HG02852 (cell line): Measurements from ENCODE around the gene COL3A1.

Experiments
- ATAC-seq: cut with Tn5 transposase; IDR thresholded peaks from one replicate; pipeline ENCODE4 v1.9.1; 2021; ENCODE audit warnings: mild to moderate bottlenecking, moderate library complexity; ENCODE audit not compliant: unreplicated experiment

The COL3A1 gene

GRCh38 chr2:188974164-188974563, at the start of gene COL3A1:
TSS of gene COL3A1 (plus strand) at chr2:188974373. CDS start at chr2:188974490, 117 bp downstream.
- no peak for ATAC-seq

DNA sequence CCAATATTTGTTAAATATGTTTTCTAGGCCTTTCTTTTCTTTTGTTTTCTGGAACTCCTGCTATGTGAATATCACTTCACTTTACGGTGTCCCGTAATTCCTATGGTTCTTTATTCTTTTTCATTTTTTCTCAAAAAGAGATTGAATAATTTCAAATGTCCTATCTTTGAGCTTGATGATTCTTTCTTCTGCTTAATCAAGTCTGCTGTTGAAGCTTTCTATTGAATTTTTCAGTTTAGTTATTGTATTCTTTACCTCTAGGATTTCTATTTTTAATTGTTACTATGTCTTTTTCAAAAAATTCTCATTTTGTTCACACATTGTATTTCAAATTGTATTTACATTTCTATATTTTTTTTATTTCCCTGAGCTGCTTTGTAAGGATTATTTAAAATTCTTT, 45.5 kb upstream of the COL3A1 start:
- no peak for ATAC-seq

- no peak for ATAC-seq
These were observed 42.8 kb upstream of the COL3A1 start for GRCh38 chr2:188931361-188931760.

DNA sequence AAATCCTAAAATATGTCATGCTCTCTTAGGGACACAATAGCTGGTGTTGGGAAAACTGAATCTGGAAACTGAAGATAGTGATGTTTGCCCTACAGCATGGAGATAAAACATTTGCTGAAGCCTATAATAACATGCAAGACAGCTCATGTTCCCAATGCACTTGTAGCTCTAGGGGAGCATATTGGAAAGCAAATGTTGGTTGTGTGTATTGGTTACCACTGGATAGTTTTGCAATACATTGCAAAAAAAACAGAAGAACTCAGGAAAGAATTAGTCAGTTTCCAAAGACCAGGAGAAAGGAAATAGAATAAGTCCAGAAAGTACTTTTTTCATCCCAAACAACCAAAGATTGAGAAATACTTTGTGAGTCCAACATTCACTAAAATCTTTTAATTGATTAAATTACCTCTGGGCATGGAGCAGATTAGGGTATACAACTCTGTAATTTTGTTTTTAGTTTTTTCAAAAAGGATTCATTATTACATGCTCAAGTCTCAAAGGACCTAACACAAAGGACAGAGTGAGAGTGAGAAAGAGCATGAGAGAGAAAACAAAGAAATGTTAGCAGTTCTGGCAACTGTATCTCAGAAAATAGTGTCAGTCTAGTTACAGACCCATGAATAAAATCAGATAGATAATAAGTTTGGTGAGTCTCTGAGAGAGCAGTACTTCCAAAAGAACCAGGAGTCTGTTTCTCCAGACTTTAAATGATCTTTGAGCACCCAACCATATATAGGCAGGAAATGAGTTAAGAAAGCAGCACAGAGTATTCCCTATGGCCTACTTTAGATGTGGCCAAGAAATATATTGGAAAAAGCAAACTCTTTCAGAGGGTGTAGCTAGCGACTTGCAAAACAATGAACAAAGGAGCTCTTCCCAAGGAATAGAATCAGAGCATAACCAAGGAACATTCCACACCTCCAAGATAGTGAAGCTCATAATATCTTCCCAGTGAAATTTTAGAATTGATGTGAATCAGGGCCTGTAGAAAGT, 36.6 kb upstream of the COL3A1 start:
- ATAC-seq, result no peak

GRCh38 chr2:188940171-188940570, 34.0 kb upstream of the COL3A1 start:
- no peak for ATAC-seq

GRCh38 chr2:188944442-188944841, 29.7 kb upstream of the COL3A1 start:
- no peak for ATAC-seq

GRCh38 chr2:188949046-188949818, 24.9 kb upstream of the COL3A1 start:
- ATAC-seq, result no peak

GRCh38 chr2:188952901-188953300, 21.3 kb upstream of the COL3A1 start:
- no peak for ATAC-seq

GRCh38 chr2:188956290-188956689, 17.9 kb upstream of the COL3A1 start:
- ATAC-seq, result no peak

DNA sequence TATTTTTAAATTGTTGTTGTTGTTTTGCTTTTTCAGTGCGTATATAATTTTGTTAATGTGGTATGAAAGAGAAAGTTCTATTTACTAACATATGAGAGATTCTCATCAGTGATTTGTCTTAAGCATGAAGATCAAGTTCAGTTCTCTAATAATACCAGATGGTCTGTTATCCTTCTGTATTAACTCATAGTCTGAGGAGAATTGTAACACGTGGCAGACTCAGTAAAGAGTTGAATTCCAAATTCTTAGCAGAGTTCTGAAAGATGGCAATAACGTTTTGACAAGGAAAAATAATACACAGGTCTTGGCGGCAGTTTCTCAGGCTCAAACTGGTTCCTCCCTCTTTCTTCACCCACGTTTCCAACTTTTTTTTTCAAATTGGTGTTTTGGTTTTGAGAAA, 17.2 kb upstream of the COL3A1 start:
- ATAC-seq, result no peak

DNA sequence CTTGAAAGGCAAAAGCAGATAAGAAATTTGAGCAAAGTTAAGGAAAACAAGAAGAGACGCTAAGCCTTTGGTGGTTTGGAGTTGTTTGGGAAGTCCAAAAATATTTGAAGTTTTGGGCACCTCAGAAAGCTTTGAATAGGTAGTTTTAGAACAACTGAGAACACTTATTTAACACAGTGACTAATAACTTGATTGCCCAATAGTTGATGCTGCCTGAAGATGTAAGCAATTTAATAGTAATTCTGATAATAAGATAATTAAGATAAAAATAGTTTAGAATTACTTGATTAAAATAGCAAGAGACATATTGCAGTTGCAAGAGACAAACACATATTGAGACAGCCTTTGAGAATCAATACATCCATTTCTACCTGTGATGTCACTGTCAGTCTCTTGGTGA, 16.5 kb upstream of the COL3A1 start:
- ATAC-seq, result no peak

DNA sequence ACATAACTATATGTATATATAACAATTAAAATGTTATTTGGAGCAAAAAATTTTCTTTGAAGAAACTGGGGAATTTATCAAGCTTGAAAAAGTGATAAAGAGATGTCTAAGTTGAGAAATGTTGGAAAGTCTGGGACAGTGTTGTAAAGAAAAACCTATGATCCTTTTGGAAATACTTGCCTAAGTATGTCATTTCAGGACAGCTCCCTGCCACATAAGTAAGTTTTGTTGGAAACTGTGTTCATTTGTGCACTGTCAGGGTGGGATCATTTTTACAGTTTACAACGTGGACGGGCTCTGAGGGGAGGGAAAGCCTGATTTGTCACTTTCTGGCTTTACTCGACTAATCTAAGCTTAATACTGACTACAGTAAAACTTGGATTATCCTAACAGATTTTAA, 10.4 kb upstream of the COL3A1 start:
- no peak for ATAC-seq

DNA sequence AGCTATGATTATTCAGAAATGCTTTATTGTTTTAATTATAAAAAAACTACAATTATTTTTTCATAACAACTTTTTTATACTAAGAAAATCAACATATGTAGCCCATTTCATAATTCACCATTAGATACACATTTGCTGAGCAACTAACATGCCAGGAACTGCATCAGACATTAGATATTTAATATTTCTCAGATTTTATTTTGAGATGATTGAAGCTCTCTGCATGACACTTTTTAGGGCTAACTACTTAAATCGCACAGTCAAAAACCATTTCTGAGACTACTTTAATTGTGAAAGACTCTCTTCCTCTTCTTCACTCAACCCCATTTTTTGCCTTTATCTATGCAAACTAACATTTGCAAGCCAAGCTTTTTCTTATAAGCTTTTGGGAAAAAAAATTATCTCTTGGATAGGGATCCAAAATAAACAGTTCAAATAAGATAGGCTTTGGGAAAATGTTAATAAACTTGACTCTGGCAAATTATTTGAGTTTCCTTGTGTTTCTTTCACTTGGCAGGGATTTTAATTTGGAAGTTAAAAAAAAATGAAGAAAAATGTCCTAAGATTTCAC, 9.1 kb upstream of the COL3A1 start:
- ATAC-seq, result no peak

GRCh38 chr2:188965563-188965962, 8.6 kb upstream of the COL3A1 start:
- no peak for ATAC-seq

DNA sequence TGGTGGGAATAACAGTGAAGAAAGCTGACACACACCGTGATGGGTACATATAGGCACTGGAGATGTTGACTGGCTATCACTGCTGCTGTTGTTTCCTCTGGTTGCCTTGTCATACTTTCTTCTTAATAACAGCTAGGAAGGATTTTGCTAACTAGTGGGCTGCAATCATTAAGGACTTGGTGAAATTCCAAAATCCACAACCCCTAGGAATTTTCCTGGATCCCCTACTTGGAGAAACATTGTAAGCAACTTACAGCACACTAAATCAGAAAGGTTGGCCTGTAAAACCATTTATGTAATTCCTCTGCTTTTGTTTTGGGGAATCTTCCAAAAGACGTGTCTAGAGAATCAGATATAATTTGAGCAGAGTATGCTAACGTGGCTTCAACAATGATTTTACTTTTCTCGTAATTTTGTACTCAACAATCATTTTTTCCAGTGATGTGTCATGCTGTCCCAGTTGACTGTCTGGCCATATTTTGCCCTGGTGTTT, 8.0 kb upstream of the COL3A1 start:
- ATAC-seq, result no peak

DNA sequence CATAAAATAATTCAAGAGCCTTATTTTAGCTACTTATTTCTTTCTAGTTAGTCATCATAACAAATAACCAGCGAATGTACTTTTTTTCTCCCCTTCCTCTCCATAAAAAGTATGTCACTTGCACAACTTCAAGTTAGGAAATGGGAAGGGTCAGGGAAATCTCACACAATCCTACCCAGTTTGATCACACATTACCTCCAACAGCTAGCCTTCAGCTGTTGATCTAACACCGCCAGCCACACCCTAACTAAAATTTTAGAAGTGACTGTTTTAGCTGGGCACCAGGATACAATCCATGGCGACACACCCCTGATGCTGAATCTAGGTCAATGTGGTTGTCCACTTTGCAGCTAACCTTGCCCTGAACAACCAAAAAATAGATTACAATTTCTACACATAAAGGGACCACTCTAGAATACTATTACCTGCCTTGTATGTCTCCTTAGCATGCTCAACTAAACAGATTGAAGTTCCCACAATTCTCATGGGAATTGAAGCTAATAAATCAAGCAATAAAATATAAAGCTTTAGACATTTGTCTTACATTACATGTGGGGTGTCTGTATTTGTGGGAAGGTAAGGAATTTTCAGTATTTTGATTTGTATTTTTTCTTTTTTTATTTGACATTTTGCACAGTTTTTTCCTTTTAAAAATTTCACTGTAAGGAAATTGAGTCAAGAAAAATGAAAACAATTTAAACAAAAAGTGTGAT, 7.3 kb upstream of the COL3A1 start:
- no peak for ATAC-seq

DNA sequence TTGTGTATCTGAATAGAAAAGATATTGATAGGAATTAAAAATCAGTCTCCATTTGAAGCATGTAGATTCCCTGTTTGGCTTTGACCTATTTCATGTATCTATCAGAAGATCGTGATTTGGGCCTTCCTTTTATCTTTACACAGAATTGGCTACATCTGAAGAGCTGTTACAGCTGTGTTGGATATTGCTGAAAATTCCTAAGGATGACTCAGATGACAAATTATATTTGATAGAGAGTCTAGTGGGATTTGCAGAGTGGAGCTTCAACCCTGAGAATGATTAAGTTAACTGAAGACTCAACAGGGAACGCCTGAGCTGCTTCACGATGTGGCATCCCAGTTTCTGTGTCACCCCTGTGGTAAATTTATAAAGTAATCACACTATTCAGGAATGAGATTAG, 4.9 kb upstream of the COL3A1 start:
- ATAC-seq, result no peak

GRCh38 chr2:188969651-188970050, 4.5 kb upstream of the COL3A1 start:
- no peak for ATAC-seq

DNA sequence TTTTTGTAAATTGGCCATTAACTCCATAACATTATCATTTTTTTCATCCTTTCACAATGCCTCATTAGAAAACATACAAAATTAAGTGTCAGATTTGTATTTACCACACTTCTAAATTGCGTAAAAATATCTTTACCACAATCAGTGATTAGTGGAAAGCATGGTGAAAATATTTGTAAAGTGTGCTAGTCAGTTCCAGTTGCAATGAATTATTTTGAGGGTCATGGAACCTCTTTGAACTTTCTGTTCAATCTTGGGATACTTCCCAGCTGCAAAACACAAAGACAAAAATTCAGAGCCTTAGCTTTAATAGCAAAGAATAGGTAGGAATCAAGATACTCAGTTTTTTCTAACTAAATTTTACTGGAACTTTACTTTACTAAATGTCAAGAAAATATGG, 4.0 kb upstream of the COL3A1 start:
- no peak for ATAC-seq

GRCh38 chr2:188971432-188971861, 2.7 kb upstream of the COL3A1 start:
- ATAC-seq, result no peak

DNA sequence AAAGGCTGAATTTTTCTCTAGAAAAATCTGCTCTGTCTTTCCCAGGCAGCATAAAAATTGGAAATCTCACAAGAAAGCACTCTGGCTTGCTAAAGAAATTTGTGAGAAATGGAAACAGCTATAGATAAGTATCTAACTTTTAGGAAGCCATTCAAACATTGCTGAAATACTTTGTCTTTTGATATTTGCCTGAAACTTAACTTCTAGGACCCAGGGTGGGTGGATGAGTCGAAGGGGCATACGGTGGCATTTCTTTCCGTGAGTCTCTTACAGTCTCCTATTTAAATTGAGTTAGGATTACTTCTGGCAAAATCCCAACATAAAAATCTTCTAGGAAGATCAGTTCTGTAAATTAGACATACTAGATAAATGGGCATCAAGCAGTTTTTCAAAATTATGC, 532 bp upstream of the COL3A1 start:
- no peak for ATAC-seq
